Measurements from ENCODE around the gene C6orf120.

Gene C6orf120

GRCh38 chr6:169701954-169702839 lies at the start of gene C6orf120, which contains the start of gene WDR27:
Gene C6orf120 (plus strand): TSS chr6:169702126. CDS start chr6:169702460, 334 bp downstream.
Gene WDR27 (minus strand): TSS chr6:169702029. CDS start chr6:169689005, 13,024 bp downstream.
- DNase-seq = peak; percentile 92 to 93

- DNase-seq = no peak
Observed at GRCh38 chr6:169652896-169653295, 49.0 kb upstream of the C6orf120 start.

DNA sequence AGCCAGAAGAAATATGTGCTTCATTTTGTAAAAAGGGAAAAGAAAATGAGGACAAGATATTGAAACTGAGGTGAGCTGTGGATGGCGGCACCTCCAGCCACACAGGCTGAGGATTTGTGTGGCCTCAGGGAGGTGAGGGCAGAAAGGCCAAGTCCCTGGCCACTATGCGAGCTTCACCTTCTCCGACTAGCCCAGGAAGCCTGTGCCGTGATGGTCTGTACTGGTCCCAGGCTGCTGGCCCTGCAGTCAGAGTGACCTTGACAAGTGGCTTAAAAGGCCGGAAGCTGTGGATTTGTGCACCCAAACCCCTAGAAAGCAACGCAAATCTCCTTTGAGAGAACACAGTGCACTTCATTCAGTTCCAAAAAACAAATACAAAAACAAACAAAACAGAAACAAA lies 48.2 kb upstream of the C6orf120 start:
- DNase-seq = no peak

GRCh38 chr6:169654598-169655391 lies 47.1 kb upstream of the C6orf120 start:
- no peak for DNase-seq

DNA sequence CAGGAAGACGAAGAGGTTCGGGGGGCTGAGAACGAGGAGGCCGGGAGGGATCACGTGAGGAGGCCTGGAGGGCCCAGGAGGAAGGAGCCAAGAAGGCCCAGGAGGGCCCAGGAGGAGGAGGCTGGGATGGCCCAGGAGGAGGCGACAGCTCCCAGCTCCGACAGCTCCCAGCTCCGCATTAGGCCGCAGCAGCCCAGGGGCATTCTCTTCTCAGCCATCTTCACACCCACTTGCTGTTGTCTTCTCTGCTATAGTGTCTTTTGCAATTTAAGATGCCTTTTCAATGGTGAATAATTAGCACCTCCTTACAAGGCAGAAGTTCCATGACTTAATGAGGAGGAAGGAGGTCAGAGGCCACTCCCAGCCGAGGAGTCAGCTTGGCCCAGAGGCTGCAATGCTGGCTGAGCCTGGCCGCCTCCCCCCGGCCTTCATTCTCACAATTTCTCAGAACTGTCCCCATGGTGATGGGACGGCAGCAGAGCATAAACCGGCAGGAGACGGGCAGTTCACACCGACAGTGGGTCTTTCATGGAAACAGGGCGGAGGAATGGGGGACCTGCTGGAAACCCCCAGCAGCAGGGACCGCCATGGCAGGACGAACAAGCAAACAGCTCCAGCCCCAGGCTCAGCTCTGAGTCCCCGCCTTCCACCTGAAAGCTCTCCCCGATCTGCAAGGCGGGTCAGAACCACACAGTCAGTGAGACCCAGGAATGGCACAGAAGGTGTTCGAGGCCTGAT lies 45.2 kb upstream of the C6orf120 start:
- DNase-seq = no peak

- DNase-seq = no peak
Observed at GRCh38 chr6:169657284-169657610, 44.7 kb upstream of the C6orf120 start.

DNA sequence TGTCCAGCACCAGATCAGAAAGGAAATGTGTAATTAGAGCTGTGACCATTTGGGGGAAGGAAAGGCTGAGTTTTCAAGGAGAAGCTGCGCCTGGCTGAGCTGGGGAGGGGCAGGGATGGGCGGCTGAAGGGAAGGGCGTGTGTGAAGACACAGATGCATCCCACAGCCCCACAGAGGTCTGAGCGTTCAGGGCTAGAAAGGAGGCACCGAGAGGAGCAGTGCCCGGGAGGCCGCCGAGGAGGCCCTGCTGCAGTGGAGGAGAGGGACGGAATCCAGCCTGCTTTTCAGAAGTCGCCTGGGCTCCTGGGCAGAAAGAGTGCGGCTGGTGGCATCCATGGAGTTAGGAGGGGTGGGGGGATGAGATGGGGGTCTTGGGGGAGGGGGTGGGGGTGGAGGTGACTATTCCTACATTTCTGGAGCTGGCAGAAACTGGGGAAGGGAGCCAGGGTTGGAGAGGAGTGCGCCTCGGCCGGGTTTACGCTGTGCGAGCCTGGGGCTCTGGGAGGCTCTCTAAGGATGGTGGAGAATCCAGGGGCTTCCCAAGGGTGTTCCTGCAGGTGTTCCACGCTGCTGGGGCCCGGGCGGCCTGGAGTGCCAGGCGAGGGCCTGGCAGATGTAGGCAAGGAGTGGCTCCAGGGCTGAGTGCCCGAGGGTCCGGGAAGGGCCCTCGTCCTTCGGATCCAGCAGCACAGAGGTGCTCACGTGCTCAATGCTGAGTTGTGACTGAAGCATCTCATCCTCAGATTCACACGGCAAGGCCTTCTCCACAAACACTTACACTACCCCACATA lies 41.9 kb upstream of the C6orf120 start:
- no peak for DNase-seq

DNA sequence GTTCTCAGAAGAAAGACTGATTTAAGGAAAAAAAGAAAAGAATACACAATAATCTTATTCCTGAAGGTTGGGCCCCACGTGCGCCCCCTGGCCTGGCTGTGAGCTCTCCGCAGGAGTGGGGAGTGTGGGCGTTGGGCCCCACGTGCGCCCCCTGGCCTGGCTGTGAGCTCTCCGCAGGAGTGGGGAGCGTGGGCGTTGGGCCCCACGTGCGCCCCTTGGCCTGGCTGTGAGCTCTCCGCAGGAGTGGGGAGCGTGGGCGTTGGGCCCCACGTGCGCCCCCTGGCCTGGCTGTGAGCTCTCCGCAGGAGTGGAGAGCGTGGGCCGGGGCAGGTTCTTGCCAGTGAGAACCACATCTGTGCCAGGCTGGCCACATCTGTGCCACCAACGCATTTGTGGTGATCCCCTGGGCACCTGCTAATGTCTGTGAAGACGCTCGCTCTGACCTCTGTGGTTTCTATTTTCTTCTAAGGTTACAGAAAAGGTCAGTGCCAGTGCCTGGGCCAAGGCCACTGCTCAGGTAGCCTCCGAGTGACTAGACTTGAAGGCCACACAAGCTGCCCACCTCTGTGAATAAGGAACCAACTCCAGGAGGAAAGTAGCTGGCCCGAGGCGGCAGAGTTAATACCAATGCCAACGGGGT lies 41.1 kb upstream of the C6orf120 start:
- DNase-seq = no peak

- no peak for DNase-seq
Observed at GRCh38 chr6:169661391-169661756, 40.6 kb upstream of the C6orf120 start.

DNA sequence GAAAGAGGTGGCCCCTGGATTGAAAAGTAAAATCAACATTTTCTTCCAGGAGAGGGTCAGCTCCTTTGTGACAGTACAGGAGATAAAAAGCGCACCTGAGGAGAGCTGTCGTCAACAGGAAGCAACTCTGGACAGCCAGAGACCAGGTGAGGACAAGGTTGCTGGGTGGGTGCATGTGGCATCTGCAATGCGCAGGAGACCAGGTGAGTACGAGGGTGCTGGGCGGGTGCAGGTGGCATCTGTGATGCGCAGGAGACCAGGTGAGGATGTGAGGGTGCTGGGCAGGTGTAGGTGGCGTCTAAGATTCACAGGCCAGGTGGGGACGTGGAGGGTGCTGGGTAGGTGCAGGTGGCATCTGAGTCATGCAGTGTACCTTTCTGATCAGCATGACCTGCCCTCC lies 38.5 kb upstream of the C6orf120 start:
- DNase-seq = no peak

DNA sequence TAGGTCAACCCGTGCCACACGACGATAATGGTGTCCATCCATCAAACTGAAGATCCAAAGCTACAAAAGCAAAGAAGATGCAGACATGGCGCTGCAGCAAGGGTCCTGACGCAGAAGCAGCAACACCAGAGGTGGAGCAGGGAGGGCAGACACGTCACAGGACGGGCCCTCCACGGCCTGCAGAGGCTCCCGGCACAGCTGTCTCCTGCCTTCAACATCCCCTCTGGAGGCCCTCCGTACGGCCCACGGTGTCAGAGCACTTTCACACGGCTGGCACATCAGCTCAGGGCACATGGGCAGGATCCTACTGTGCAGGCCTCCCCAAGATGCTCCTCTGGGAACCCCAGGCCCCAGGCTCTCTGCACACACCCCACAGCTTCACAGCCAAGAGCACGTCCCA lies 37.7 kb upstream of the C6orf120 start:
- DNase-seq = no peak

- DNase-seq = no peak
Observed at GRCh38 chr6:169665289-169665688, 36.6 kb upstream of the C6orf120 start.

- DNase-seq = no peak
Observed at GRCh38 chr6:169666441-169666840, 35.5 kb upstream of the C6orf120 start.

DNA sequence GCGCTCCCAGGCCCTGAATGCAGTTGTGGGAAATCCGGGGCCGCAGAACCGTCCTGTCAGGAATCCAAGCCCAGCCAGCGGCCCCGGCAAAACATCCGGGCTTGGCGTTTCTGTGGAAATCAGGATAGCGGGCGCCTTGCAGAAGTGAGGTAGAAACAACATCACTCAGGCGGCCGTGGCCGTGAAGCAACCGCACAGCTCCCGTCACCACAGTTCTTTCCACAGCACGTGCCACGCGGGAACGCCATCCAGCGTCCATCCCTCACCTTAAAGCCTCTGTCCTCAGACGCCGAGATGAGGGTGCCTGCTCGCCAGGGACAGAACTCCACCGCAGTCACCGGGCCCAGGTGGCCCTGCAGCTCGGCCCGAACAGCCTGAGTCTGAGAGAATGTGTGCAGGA lies 34.2 kb upstream of the C6orf120 start:
- DNase-seq = no peak

- no peak for DNase-seq
Observed at GRCh38 chr6:169668203-169668847, 33.6 kb upstream of the C6orf120 start.

DNA sequence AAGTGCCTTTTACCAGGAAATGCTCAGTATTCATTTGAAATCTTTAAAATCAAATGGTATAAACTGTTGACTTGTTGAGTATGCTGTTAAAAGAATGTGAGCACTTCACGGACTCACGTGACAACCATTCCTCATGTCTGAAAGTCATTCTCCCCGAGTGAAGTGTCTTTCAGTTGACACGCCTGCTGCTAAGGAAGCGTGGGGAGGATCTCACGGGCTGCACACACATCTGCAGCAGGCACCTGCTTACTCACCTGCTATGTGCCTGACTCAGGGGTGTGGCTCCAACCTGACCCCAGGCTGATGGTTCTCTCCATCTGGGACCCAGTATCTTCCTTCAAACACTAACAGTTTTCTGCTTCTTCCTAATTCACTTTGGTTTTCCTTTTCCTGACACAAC lies 32.8 kb upstream of the C6orf120 start:
- DNase-seq = no peak

DNA sequence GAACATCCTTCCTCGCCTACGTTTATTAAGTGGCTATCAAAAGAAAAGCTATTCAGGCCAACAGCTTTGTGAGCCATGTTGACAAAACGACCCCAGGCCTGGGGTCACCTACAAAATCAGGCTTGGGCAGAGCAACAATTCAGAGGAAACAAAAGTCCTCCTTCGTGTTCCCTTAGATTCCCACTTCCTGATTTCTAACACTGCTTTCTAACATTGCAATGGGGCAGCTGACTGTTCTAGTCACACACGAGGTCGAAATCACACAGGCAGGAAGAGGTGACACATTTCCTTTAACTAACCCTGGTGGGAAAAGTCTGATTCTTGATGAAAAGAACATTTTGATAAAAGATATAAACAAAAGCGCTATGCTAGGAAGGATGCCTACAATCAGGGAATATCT lies 32.0 kb upstream of the C6orf120 start:
- DNase-seq = peak; percentile 73 to 78

DNA sequence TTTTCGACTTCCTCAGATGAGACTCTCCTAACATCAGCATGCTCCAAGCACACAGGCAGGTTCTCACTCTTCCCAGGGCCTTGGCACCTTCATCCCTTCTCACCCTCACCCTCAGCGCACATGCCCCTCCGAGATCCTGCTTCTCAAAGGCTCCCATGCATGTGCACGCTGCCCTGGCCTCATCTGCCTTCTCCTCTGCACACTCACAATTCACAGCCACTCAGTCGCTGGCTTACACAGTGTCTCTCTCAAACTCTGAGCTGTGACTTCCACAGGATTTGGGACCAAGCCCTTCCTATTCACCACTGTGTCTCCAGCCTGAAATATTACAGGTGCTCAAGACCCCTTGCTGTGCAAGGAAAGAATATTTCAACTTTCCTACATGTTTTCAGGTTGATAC lies 30.4 kb upstream of the C6orf120 start:
- DNase-seq = no peak

DNA sequence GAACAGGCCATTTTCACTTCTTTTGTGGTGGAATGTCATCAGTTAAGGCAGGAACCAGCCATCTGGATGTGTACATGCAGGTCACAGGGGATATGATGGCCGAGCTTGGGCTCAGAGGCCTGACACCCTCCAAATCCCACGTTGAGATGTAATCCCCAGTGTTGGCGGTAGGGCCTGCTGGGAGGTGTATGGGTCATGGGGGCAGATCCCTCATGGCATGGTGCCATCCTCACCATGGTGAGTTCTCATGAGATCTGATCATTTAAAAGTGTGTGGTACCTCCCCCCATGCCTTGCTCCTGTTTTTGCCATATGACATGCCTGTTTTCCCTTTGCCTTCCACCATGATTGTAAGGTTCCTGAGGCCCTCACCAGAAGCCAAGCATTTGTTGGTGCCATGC lies 26.9 kb upstream of the C6orf120 start:
- DNase-seq = no peak

GRCh38 chr6:169677096-169677495 lies 24.8 kb upstream of the C6orf120 start:
- DNase-seq = no peak

- no peak for DNase-seq
Observed at GRCh38 chr6:169678342-169678741, 23.6 kb upstream of the C6orf120 start.

GRCh38 chr6:169684056-169684455 lies 17.9 kb upstream of the C6orf120 start:
- DNase-seq = no peak

Data from Kasumi-1 (cell line).